ENCODE measurements around the gene WWOX. TPM values are rescaled to one million over a fixed set of nuclear protein-coding genes. Genes with fewer than 3 reads are reported as not detected.

The WWOX gene
- total and polyA plus RNA-seq, 2 of the 13 experiments (the other 11 are each of a cell fraction or from before 2014, with no cell fraction given): 9.1 to 37.4 TPM

DNA sequence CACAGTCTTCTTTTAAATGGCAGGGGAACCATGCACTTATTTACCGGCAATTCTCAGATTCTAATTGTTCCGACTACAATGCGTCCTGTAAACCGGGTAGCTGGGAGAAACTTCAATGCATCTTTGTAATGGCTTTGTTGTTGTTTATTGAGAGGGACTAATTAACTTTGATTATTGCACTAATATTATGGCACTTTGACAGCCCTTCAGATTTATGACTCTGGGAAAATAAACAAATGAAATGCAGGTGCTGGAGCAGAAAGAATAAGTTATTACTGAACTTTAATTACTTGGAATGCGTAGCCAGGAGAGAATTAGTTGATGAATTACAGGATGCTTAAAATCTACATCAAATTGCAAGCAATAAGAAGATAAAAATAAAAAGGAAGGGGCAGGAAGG lies 77.0 kb downstream of the WWOX start:
- Histone ChIP-seq H3K4me2 (ENCODE audit: low read depth, low read length) (no peak overlapping the region), H3K27me3 (ENCODE audit: control insufficient read depth in 1 of 2, insufficient read depth in 2 of 2, low read length in 2 of 2) (no peaks in the 10 kb centered on the region), H4K20me1 (ENCODE audit: insufficient read depth, low read length) (no peaks in the 10 kb centered on the region), H3K9ac (ENCODE audit: insufficient read depth, low read depth, low read length) (no peak overlapping the region), H3K4me1 (ENCODE audit: insufficient read depth, low read length) (peaks cover 28% of the 10 kb centered on the region), H3K27ac (ENCODE audit: extremely low read length, insufficient read depth, low read length) (no peak overlapping the region), H3K4me3 (replicated peaks in 1 of 3; ENCODE audit: insufficient read depth in 1 of 3, low read depth in 2 of 3, low read length in 3 of 3) (no peak overlapping the region), H3K9me3 (ENCODE audit: low read length) (no peaks in the 10 kb centered on the region), H3K36me3 (replicated peaks in 1 of 2; ENCODE audit: control insufficient read depth in 1 of 2, insufficient read depth in 2 of 2, low read length in 2 of 2) (no peaks in the 10 kb centered on the region), H3K79me2 (ENCODE audit: insufficient read depth, low read length) (no peaks in the 10 kb centered on the region), H2AFZ (ENCODE audit: low read length) (no peak overlapping the region)
- FAIRE-seq: no peak
- ATAC-seq: no peak
- 98% methylated on average over 5 of the region's 5 CpGs for WGBS (ENCODE audit: low lambda C conversion rate)
- POLR2A ChIA-PET: no interaction called here
- intact Hi-C loops (cut with micrococcal nuclease; ENCODE audit: unreplicated experiment) (no loop called here), in situ Hi-C loops (cut with HindIII; ENCODE audit: extremely low pct_ligation_motif_present, low pct_unique_long_range_greater_than_20kb) (no loop called here)
- CTCF ChIA-PET (ENCODE audit: low intra/inter-chr PET ratio, low total read pairs): no interaction called here
- no peak for DNase-seq (ENCODE audit: low spot score)
- TF ChIP-seq, protein P1, sequence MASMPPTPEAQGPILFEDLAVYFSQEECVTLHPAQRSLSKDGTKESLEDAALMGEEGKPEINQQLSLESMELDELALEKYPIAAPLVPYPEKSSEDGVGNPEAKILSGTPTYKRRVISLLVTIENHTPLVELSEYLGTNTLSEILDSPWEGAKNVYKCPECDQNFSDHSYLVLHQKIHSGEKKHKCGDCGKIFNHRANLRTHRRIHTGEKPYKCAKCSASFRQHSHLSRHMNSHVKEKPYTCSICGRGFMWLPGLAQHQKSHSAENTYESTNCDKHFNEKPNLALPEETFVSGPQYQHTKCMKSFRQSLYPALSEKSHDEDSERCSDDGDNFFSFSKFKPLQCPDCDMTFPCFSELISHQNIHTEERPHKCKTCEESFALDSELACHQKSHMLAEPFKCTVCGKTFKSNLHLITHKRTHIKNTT (CRISPR knock-in tag; IDR thresholded peaks at IDR 0.05): no peak
- no peak for TF ChIP-seq NCOA2 (CRISPR knock-in tag; IDR thresholded peaks at IDR 0.05)
- no TSS peak for BruUV-seq (replicated peaks)

DNA sequence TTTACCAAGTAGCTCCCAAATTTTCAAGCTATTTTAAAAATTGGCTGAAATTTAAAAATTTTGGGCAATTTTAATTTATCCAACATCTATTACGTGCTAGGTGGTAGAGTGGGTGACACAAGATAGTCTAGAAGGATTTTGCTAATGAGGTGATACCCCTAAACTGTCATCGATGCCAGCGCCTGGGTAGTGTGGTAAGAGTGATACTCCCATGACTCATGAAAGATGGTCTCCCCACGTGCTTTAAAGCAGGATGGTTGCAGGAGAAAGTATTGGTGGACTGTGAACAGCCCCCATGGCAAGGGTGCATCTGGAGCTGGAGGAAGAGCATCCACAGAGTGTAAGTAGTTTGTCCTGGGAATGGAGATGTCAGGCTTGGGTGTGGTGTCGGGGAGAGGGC lies 77.8 kb downstream of the WWOX start:
- Histone ChIP-seq H2AFZ (ENCODE audit: low read length) (no peak overlapping the region), H3K4me2 (ENCODE audit: low read depth, low read length) (no peak overlapping the region), H3K9me3 (ENCODE audit: low read length) (no peaks in the 10 kb centered on the region), H3K27me3 (ENCODE audit: control insufficient read depth in 1 of 2, insufficient read depth in 2 of 2, low read length in 2 of 2) (no peaks in the 10 kb centered on the region), H3K36me3 (replicated peaks in 1 of 2; ENCODE audit: control insufficient read depth in 1 of 2, insufficient read depth in 2 of 2, low read length in 2 of 2) (no peaks in the 10 kb centered on the region), H3K9ac (ENCODE audit: insufficient read depth, low read depth, low read length) (no peak overlapping the region), H3K4me1 (ENCODE audit: insufficient read depth, low read length) (peaks cover 28% of the 10 kb centered on the region), H3K79me2 (ENCODE audit: insufficient read depth, low read length) (no peaks in the 10 kb centered on the region), H3K27ac (ENCODE audit: extremely low read length, insufficient read depth, low read length) (no peak overlapping the region), H3K4me3 (replicated peaks in 1 of 3; ENCODE audit: insufficient read depth in 1 of 3, low read depth in 2 of 3, low read length in 3 of 3) (no peak overlapping the region), H4K20me1 (ENCODE audit: insufficient read depth, low read length) (no peaks in the 10 kb centered on the region)
- FAIRE-seq (no peak), ATAC-seq (no peak), DNase-seq (ENCODE audit: low spot score) (no peak)
- ChIA-PET POLR2A (no interaction called here), CTCF (ENCODE audit: low intra/inter-chr PET ratio, low total read pairs) (no interaction called here)
- in situ Hi-C loops (cut with HindIII; ENCODE audit: extremely low pct_ligation_motif_present, low pct_unique_long_range_greater_than_20kb): no loop called here
- no TSS peak for BruUV-seq (replicated peaks)
- 91% methylated on average over 5 of the region's 5 CpGs for WGBS (ENCODE audit: low lambda C conversion rate)
- no peak for TF ChIP-seq GABPB1 (CRISPR knock-in tag; IDR thresholded peaks at IDR 0.05)
- TF ChIP-seq KDM5B (CRISPR knock-in tag; IDR thresholded peaks at IDR 0.05; ENCODE audit: borderline replicate concordance): no peak
- no peak for TF ChIP-seq SALL2 (CRISPR knock-in tag; IDR thresholded peaks at IDR 0.05)
- TF ChIP-seq MED8 (CRISPR knock-in tag; IDR thresholded peaks at IDR 0.05; ENCODE audit: insufficient replicate concordance): no peak
- no peak for TF ChIP-seq ZNF343 (CRISPR knock-in tag; IDR thresholded peaks at IDR 0.05)
- TF ChIP-seq ZNF841 (CRISPR knock-in tag; IDR thresholded peaks at IDR 0.05; ENCODE audit: borderline replicate concordance): no peak
- no peak for TF ChIP-seq NAIF1 (CRISPR knock-in tag; IDR thresholded peaks at IDR 0.05; ENCODE audit: borderline replicate concordance)
- no peak for TF ChIP-seq ZNF44 (CRISPR knock-in tag; IDR thresholded peaks at IDR 0.05)
- no peak for TF ChIP-seq ZNF563 (CRISPR knock-in tag; IDR thresholded peaks at IDR 0.05)
- TF ChIP-seq, protein P2, sequence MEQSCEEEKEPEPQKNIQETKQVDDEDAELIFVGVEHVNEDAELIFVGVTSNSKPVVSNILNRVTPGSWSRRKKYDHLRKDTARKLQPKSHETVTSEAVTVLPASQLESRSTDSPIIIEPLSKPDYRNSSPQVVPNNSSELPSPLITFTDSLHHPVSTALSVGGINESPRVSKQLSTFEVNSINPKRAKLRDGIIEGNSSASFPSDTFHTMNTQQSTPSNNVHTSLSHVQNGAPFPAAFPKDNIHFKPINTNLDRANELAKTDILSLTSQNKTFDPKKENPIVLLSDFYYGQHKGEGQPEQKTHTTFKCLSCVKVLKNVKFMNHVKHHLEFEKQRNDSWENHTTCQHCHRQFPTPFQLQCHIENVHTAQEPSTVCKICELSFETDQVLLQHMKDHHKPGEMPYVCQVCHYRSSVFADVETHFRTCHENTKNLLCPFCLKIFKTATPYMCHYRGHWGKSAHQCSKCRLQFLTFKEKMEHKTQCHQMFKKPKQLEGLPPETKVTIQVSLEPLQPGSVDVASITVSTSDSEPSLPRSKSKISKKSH (CRISPR knock-in tag; IDR thresholded peaks at IDR 0.05; ENCODE audit: borderline replicate concordance): no peak
- TF ChIP-seq ELF3 (CRISPR knock-in tag; IDR thresholded peaks at IDR 0.05): no peak
- TF ChIP-seq MBD4 (IDR thresholded peaks at IDR 0.05; ENCODE audit: borderline replicate concordance, low read length): no peak
- TF ChIP-seq, protein P3, sequence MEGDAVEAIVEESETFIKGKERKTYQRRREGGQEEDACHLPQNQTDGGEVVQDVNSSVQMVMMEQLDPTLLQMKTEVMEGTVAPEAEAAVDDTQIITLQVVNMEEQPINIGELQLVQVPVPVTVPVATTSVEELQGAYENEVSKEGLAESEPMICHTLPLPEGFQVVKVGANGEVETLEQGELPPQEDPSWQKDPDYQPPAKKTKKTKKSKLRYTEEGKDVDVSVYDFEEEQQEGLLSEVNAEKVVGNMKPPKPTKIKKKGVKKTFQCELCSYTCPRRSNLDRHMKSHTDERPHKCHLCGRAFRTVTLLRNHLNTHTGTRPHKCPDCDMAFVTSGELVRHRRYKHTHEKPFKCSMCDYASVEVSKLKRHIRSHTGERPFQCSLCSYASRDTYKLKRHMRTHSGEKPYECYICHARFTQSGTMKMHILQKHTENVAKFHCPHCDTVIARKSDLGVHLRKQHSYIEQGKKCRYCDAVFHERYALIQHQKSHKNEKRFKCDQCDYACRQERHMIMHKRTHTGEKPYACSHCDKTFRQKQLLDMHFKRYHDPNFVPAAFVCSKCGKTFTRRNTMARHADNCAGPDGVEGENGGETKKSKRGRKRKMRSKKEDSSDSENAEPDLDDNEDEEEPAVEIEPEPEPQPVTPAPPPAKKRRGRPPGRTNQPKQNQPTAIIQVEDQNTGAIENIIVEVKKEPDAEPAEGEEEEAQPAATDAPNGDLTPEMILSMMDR (CRISPR knock-in tag; IDR thresholded peaks at IDR 0.05): no peak
- no peak for TF ChIP-seq PITX1 (CRISPR knock-in tag; IDR thresholded peaks at IDR 0.05)
- intact Hi-C loops (cut with micrococcal nuclease; ENCODE audit: unreplicated experiment): no loop called here
